Measurements from ENCODE around the gene EFCAB8.
"Not testable (repeated sequence)": the region's sequence is repeated elsewhere in the genome, so short reads cannot be mapped to it uniquely, and the experiment has no call there.

EFCAB8 gene

DNA sequence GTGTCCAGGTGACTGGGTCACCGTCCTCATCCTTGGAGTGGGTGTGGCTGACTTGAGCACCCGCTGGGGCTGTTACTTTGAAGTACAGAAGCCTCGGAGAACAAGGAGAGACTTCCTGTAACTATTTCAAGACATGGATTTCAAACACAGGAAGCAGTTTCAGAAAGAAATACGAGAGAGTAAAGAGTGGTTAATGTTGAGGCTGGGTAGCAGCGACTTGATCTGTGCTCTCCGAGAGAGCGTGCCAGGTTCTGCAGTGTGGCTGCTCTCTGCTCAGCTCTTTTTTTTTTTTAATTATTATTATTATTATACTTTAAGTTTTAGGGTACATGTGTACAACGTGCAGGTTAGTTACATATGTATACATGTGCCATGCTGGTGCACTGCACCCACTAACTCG is 17.5 kb upstream of the EFCAB8 start:
- DNase-seq (ENCODE audit: low spot score) = no peak

- DNase-seq (ENCODE audit: low spot score) = no peak
Observed at GRCh38 chr20:32841632-32842031, 17.1 kb upstream of the EFCAB8 start.

DNA sequence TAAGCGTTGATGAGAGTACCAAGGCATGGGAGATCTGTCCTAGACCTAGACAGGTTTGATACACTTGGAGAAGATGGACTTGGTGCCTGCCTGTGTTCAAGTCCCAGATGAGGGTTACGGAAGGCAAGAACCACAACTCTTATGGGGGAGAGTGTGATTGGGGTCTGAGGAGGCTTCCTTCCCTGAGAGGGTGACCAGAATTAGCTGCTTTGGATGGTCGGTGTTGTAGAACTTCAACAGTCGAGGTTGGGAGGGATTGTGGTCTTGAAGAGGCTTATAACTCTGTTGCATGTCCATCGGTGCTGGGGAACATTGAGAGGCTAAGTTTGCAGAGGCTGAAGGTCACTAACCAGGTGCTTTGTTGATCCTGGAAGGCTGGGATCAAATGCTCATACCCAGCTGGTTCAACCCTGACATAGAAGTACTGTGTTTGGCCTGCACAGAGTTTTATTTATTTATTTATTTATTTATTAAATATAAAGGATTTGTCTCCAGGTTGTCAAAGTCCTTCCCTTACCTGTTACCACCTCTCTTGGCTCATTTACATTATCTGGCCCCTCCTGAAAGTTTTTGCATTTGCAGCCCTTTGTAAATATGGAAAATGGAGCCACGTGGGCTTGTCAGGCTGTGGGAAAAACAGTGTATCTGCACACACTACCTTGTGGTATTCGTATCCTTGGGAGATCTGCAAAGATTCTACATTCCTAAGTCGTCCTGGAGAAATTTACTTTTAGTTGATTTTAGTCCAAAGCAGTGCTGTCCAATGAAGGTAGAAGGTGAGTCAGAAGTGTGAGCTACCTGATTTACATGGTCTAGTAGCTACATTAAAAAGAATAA is 15.8 kb upstream of the EFCAB8 start:
- no peak for DNase-seq (ENCODE audit: low spot score)

- DNase-seq (ENCODE audit: low spot score) = no peak
Observed at GRCh38 chr20:32845786-32846185, 12.9 kb upstream of the EFCAB8 start.

DNA sequence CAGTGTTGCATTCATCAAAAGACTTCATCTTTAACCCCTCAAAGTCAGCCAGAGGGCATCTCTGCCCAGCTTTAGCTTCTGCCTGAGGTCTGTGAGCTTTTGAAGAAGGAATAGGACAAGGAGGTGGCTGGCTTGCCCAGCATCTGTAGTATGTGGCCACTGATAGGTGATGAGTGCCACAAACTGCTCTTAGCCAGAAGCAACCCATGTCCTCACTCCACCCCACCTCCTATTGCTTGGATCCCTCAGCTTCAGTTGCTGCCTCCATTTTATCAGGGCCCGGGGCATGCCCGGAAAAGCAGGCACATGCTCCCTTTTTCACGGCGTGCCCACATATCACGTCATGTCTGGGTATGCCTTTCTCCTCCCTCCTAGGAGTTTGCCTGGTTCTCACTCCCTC is 11.9 kb upstream of the EFCAB8 start:
- DNase-seq (ENCODE audit: low spot score) = no peak

- DNase-seq (ENCODE audit: low spot score) = no peak
Observed at GRCh38 chr20:32847964-32848363, 10.8 kb upstream of the EFCAB8 start.

- no peak for DNase-seq (ENCODE audit: low spot score)
Observed at GRCh38 chr20:32848846-32849245, 9.9 kb upstream of the EFCAB8 start.

- no peak for DNase-seq (ENCODE audit: low spot score)
Observed at GRCh38 chr20:32849577-32849976, 9.1 kb upstream of the EFCAB8 start.

DNA sequence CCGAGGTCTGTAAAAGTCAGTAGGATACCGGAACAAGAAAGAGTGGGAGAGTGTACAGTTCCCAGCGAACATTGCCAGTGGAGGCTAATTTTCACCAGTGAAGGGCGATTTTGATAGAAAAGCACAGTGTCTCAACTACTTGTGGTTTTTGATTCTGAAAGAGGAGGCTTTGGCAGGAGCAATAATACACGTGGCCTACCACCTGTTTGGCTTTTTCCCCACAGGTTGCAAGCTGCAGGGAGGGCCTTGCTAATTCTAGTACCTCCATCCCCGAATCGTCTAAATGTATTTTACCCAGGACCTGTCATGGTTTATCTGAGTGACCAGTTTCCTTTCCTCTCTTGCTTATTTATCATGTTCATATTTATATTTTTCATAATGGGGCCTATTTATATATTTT is 3.3 kb upstream of the EFCAB8 start:
- DNase-seq (ENCODE audit: low spot score) = no peak

DNA sequence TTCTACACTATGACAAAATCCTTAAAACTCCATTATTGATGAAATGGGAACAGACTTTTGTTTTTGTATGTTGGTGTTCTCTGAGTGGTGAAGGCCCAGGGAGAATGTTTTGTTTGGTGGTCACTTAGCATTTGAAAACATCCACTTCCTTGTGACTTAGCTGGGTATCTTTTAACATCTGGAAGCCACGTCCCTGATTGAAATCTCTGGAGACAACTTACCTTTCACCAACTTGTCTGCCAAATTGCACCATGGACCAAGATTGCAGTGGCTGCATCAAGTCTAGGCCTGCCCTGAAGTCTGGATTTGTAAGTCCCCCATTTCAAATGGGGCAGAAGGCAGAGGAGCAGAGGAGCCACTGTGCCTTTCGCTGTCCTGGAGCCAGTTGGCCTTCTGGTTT is 534 bp upstream of the EFCAB8 start:
- DNase-seq (ENCODE audit: low spot score) = no peak

- DNase-seq (ENCODE audit: low spot score) = no peak
Observed at GRCh38 chr20:32861446-32861845, 2.7 kb downstream of the EFCAB8 start.

DNA sequence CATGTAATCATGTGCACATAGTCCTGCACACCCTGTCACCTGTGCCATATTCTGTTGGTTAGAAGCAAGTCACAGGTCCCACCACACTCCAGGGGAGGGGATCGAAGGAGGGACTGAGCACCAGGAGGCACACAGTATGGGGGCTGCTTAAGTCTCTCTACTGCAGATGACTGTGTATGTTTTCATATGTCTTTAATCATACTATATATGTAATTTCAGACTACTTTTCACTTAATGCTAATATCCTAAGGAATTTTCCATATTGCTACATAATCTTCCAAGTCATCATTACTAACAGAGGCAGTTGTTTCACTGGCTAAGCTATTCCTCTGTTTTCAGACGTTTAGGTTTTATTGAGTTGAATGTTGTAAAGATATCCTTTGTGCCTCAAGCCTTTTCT is 10.8 kb downstream of the EFCAB8 start:
- DNase-seq (ENCODE audit: low spot score) = no peak

- DNase-seq (ENCODE audit: low spot score) = not testable (repeated sequence)
Observed at GRCh38 chr20:32870526-32870925, 11.8 kb downstream of the EFCAB8 start.

DNA sequence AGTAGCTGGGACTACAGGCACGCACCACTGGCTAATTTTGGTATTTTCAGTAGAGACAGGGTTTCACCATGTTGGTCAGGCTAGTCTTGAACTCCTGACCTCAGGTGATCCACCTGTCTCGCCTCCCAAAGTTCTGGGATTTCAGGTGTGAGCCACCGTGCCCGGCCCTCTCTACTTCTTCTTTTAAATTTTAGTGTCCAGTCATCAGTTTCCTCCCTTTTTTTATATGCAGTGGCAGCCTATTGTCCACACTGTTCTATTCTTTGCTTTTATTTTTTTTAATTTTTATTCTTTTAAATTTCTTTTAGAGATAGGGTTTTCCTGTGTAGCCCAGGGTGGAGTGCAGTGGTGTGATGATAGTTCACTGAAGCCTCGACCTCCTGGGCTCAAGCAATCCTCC is 12.3 kb downstream of the EFCAB8 start:
- no peak for DNase-seq (ENCODE audit: low spot score)

- DNase-seq (ENCODE audit: low spot score) = no peak
Observed at GRCh38 chr20:32871627-32872160, 13.0 kb downstream of the EFCAB8 start.

- DNase-seq (ENCODE audit: low spot score) = no peak
Observed at GRCh38 chr20:32872266-32872665, 13.5 kb downstream of the EFCAB8 start.

- no peak for DNase-seq (ENCODE audit: low spot score)
Observed at GRCh38 chr20:32875673-32876072, 16.9 kb downstream of the EFCAB8 start.

DNA sequence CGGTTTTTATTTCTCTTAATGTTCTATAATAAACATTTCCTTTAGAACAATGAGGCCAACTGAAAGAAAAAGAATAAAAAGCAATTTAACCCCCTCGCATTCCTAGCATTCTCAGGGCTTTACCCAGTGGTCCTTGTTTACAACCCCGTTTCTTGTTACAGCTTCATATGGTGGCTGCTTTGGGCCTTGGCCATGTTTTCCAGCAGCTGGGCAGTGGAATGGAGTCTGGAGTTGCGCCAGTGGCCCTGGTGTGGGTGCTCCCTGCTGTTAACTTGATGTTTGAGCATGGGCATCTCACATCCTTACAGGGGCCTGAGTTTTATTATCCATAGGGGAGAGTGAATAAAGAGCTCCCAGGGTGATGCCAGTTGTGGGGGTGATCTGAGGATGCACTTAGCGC is 18.8 kb downstream of the EFCAB8 start:
- DNase-seq (ENCODE audit: low spot score) = no peak

GRCh38 chr20:32878820-32879219 is 20.1 kb downstream of the EFCAB8 start:
- DNase-seq (ENCODE audit: low spot score) = no peak

- no peak for DNase-seq (ENCODE audit: low spot score)
Observed at GRCh38 chr20:32879538-32879937, 20.8 kb downstream of the EFCAB8 start.

DNA sequence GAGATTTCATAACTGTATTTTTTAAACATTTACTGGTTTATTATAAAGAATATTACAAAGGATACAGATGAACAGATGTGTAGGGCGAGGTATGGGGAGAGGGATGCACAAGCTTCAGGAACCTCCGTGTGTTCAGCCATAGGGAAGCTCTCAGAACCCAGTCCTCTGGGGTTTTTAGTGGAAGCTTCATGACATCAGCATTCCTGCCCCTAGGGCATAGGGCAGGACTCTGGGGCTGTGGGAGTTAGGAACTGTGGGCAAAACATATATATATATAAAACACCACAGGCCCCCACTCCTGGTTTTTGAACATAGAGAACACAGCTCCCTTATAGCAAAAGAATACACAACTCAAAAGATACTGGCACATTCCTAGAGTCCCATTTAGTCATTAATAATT is 21.9 kb downstream of the EFCAB8 start:
- no peak for DNase-seq (ENCODE audit: low spot score)

GRCh38 chr20:32883081-32883480 is 24.4 kb downstream of the EFCAB8 start:
- no peak for DNase-seq (ENCODE audit: low spot score)

DNA sequence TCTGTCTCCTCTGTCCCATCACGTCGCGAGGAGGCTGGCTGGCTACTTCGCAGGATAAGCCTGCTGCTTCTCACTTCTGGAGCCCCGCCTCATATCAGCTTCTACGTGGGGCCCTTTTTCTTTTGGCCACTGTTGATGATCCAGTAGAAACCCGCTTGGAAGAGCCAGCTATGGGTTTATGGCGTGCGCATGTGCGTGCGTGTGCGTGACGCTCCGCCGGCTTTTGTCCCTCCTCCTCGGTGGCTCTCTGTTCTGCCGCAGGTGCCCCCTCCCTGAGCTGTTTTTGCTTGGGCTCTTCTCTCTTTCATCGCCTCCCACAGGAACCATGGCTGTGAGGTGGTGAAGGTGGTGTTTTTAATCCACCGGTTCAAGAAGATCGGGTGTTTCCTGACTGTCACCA is 26.5 kb downstream of the EFCAB8 start:
- no peak for DNase-seq (ENCODE audit: low spot score)

DNA sequence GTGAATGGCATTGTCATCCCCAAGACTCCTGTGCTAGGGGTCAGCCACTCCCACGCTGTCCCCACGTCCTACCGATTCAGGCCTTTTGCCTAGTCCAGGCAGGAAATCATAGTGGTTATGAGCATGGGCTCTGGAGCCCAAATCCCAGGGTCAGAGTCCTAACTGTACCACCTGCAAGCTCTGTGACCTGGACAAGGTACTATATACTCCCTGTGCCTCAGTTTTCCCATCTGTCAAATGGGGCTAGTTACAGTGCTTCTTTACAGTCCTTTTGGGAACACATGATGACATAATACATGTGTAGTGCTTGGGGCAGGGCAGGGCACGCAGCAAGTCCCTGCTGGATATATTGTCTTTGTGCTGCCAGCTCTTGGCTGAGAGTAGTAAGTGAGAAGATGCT is 27.2 kb downstream of the EFCAB8 start:
- no peak for DNase-seq (ENCODE audit: low spot score)

Data from ecto neural progenitor cell (in vitro differentiated cells).